Measurements from ENCODE around the gene SH3BP2.
A peak's percentile ranks its signal among the peaks of the same experiment; 100 is the strongest.

Gene SH3BP2

DNA sequence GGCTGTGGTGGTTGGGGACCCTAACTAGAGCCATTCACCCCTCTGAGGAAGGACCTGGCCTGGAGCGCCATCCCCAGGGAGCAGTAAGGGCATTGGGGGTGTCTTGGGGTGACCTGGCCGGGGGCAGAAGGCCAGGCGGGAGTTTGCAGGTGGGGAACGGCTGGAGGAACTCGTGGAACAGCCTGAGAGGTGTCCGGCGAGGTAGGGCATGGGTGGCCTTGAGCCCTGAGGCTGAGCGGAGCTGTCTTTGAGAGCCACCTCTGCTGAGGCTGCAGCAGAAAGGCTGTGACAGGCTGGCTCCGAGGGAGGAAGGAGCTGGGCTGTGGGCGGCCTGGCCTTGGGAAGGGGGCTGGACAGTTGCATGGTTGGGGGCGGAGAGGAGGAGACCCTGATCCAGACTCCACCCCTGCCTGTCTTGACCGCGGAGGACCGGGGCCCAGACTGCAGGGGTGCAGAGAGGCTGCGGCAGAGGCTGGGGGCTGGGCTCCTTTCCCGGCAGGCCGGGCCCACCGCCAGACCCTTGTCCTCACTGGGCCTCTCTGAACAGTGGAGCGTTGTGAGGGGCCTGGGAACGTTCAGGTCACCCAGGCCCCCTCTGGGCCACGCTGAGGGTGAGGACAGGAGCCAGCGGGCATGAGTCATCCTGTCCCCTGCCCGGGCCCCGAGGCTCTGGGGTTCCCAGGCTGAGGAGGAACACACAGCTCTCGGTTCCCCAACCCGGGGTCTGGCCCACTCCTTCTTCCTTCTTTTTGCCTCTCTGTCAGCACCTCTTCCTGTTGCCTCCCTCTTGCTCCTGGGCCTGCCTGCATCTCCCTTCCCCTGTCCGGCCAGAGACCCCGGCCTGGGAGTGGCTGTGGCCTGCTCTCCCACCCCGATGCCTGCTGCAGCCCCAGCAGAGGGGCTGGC lies 8.1 kb downstream of the SH3BP2 start:
- H3K36me3 ChIP-seq, result peaks cover 3% of the 10 kb centered on the region
- peak overlapping the region; percentile 83 for H3K27ac ChIP-seq
- peak; percentile 86 for DNase-seq
- no peaks in the 10 kb centered on the region for H3K9me3 ChIP-seq (ENCODE audit: severe bottlenecking)
- TF ChIP-seq, protein P1, sequence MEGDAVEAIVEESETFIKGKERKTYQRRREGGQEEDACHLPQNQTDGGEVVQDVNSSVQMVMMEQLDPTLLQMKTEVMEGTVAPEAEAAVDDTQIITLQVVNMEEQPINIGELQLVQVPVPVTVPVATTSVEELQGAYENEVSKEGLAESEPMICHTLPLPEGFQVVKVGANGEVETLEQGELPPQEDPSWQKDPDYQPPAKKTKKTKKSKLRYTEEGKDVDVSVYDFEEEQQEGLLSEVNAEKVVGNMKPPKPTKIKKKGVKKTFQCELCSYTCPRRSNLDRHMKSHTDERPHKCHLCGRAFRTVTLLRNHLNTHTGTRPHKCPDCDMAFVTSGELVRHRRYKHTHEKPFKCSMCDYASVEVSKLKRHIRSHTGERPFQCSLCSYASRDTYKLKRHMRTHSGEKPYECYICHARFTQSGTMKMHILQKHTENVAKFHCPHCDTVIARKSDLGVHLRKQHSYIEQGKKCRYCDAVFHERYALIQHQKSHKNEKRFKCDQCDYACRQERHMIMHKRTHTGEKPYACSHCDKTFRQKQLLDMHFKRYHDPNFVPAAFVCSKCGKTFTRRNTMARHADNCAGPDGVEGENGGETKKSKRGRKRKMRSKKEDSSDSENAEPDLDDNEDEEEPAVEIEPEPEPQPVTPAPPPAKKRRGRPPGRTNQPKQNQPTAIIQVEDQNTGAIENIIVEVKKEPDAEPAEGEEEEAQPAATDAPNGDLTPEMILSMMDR (IDR thresholded peaks at IDR 0.05; ENCODE audit: low read depth, low read length), result no peak
- no peaks in the 10 kb centered on the region for H3K27me3 ChIP-seq (ENCODE audit: insufficient read depth, low read depth, severe bottlenecking)
- 0 out of 2 replicates have a peak overlapping the region, but pooled peaks have one; percentile 2 for H3K4me3 ChIP-seq (ENCODE audit: low read depth, low read length)

DNA sequence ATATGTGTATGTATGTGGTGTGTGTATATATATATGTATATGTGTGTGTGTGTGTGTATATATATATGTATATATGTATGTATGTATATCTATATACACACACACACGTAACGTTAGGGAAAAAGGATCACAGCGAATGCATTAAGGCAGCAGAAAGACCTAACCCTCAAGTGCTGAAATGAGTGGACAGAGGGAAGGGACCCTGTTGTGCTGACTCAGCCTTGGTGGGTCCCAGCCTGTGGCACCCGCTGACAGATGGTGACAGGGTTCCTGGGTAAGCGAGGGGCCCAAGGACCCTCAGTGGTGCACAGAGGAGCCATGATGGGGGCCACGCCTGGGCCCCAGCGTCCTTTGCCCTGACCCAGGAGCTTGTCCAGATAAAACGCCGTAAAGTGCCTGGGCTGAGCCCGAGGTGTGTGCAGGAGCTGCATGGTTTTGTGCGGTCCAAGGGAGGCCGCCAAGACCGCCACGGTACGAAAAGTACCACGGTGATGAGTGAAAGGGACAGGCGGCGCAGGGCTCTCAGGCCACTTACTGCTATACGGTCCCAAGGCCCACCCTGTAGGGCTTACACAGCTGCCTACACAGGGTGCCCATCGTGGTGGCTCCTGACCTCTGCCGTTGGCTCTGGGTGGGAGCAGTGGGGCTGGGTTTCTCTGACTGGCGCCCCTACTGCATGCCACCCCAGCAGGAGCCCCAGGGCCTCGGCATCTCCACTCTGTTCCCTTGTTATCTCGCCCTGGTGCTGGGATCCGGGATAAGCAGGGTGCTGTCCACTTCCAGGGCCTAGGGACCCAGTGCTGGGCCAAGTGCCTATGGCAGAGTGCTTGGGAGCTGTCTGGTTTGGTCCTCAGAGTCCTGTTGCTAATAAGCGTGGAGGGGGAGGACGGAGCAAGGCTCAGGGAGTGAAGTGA lies 10.0 kb downstream of the SH3BP2 start:
- Histone ChIP-seq H3K4me3 (ENCODE audit: low read depth, low read length) (no peak overlapping the region), H3K9me3 (ENCODE audit: severe bottlenecking) (no peaks in the 10 kb centered on the region), H3K36me3 (no peaks in the 10 kb centered on the region; the same call in 1 of the 2 replicates), H3K27ac (no peak overlapping the region), H3K27me3 (ENCODE audit: insufficient read depth, low read depth, severe bottlenecking) (no peaks in the 10 kb centered on the region)
- DNase-seq, result no peak
- TF ChIP-seq, protein P1 (IDR thresholded peaks at IDR 0.05; ENCODE audit: low read depth, low read length), result no peak

DNA sequence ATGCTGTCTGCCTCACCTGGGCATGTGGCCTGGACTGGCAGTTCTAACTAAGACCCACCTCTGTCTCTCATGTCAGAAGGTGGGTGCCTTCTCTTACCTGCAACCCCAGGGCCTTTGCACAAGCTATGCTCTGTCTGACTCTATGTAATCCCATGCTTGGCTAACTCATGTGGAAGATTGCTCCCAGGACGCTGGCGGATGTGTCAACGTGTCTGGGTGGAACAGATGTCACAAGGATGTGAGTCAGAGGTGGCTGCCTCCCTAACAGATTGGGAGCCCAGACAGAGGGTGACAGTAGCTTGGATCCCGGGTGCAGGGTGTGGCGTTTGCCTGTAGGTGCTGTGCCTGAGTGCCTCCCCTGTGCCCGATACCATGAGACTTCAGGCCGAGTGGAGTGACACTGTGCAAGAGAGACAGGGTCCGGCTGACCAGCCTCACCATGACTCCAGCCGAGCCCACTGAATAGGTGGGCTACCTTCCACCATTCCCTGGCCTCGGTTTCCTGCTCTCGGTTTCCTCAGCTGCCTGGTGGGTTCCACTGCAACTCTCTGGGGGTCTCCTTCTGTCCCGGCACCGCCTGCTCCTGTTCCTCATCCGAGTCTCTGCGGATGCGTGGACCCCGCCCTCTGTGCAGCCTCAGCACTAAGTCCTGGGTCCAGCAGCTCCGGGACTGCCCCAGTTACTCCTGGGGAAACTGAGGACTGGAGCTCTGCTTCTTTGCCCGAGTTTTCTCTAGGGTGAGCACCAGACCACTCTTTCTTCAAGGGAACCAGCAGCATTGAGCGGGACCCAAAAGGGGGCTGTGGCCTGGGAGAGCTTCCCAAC lies 11.0 kb downstream of the SH3BP2 start:
- TF ChIP-seq, protein P1 (IDR thresholded peaks at IDR 0.05; ENCODE audit: low read depth, low read length), result no peak
- Histone ChIP-seq H3K36me3 (no peaks in the 10 kb centered on the region; the same call in 1 of the 2 replicates), H3K27ac (no peak overlapping the region), H3K9me3 (ENCODE audit: severe bottlenecking) (no peaks in the 10 kb centered on the region), H3K27me3 (ENCODE audit: insufficient read depth, low read depth, severe bottlenecking) (no peaks in the 10 kb centered on the region), H3K4me3 (ENCODE audit: low read depth, low read length) (no peak overlapping the region)
- DNase-seq, result no peak

DNA sequence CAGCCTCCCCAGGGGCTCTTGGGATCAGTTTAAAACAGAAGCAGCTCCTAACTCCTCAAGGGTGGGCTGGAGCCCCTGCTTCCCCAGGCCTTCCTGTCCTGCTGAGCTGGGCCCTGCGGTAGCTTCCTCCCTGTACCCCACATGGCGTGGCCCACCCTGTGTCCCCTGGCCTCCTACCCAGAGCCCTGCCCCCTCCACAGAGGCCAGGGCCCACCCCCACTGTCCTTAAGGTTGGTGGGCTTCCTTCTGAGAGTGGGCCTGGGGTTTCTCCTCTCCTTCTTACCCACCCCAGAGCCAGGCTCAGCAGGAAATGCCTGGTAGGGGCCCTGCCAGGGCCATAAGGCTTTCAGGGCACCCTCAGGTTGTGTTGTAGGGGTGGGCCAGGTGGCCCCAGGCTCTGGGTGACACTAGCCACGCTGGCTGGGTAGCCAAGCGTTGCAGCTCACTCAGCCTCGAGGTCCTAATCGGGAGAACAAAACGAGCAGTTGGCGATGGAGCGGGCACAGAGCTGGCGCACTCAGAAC lies 11.6 kb downstream of the SH3BP2 start:
- TF ChIP-seq, protein P1 (IDR thresholded peaks at IDR 0.05; ENCODE audit: low read depth, low read length), result no peak
- H3K36me3 ChIP-seq, result no peaks in the 10 kb centered on the region; the same call in 1 of the 2 replicates

DNA sequence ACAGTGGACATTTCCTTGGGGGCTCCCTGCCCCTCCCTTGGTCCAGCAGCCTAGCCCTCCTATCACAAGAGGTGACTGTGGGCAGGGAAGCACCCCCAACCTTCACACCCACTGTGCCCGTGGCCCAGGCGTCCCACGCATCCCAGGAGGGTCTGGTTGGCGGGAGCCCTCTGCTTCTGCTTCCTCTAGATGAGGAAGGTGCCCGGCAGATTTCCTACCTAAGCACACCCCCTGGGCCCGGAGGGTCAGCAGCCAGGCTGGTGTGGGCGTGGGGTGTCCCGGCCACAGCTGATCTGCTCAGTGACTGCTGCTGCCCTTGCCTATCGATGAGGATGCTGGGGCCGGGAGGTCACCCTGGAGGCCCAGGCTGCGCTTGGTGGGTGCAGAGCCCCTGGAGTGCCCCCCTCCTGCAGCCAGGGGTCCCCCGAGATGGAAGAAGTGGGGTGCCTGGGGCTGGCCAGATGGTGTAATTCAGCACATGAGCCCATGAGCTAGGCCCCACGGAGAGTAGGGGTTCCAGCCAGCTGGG lies 12.2 kb downstream of the SH3BP2 start:
- Histone ChIP-seq H3K27ac (no peak overlapping the region), H3K36me3 (no peaks in the 10 kb centered on the region; the same call in 1 of the 2 replicates), H3K27me3 (ENCODE audit: insufficient read depth, low read depth, severe bottlenecking) (no peaks in the 10 kb centered on the region), H3K4me3 (ENCODE audit: low read depth, low read length) (no peak overlapping the region), H3K9me3 (ENCODE audit: severe bottlenecking) (no peaks in the 10 kb centered on the region)
- TF ChIP-seq, protein P1 (IDR thresholded peaks at IDR 0.05; ENCODE audit: low read depth, low read length), result no peak
- no peak for DNase-seq

More for the DNA sequence above, 11.6 kb downstream of the SH3BP2 start:
- Histone ChIP-seq H3K27ac (no peak overlapping the region), H3K4me3 (ENCODE audit: low read depth, low read length) (no peak overlapping the region), H3K9me3 (ENCODE audit: severe bottlenecking) (no peaks in the 10 kb centered on the region), H3K27me3 (ENCODE audit: insufficient read depth, low read depth, severe bottlenecking) (no peaks in the 10 kb centered on the region)
- no peak for DNase-seq

Data from WERI-Rb-1 (cell line).